GM23338 (cell line): ENCODE results near the gene HUS1. TPM values are rescaled to one million over a fixed set of nuclear protein-coding genes. Genes with fewer than 3 reads are reported as not detected.

Experiments
- ATAC-seq: fragments of 200-7000 bp; cut with Tn5 transposase; 3 replicates; pipeline ENCODE4 v1.9.1; 2020
- DNase-seq: peaks from one replicate; pipeline ENCODE4 v3.0.0-alpha.2; 2015; ENCODE audit warnings: low spot score
- H2AFZ ChIP-seq: fragments of 200-600 bp; sonication (generic); 2 replicates; pipeline ENCODE4 v1.8.0; 2016; ENCODE audit warnings: antibody characterized with exemption, mild to moderate bottlenecking, moderate library complexity
- H3F3A ChIP-seq: fragments of 200-600 bp; sonication (generic); replicated peaks from 2 replicates; pipeline ENCODE4 v1.8.0; 2017; ENCODE audit warnings: antibody characterized with exemption, mixed run types, low read depth
- H3K27ac ChIP-seq: fragments of 200-600 bp; sonication (generic); 2 replicates; pipeline ENCODE4 v1.6.1; 2016; ENCODE audit warnings: low read depth
- H3K27me3 ChIP-seq: fragments of 200-600 bp; sonication (generic); 2 replicates; pipeline ENCODE4 v1.8.0; 2016; ENCODE audit warnings: mild to moderate bottlenecking, mixed run types, moderate library complexity; ENCODE audit not compliant: insufficient read depth
- H3K36me3 ChIP-seq: fragments of 200-600 bp; sonication (generic); 2 replicates; pipeline ENCODE4 v1.8.0; 2016; ENCODE audit warnings: mild to moderate bottlenecking; ENCODE audit not compliant: insufficient read depth
- H3K4me1 ChIP-seq: fragments of 200-600 bp; sonication (generic); 2 replicates; pipeline ENCODE4 v1.8.0; 2016; ENCODE audit warnings: mild to moderate bottlenecking, moderate library complexity; ENCODE audit not compliant: insufficient read depth
- H3K4me2 ChIP-seq: fragments of 200-600 bp; sonication (generic); 2 replicates; pipeline ENCODE4 v1.7.1; 2017; ENCODE audit warnings: mixed run types
- H3K4me3 ChIP-seq: fragments of 200-600 bp; sonication (generic); 2 replicates; pipeline ENCODE4 v1.6.1; 2016; ENCODE audit warnings: mixed run types
- H3K79me2 ChIP-seq: fragments of 200-600 bp; sonication (generic); replicated peaks from 2 replicates; pipeline ENCODE4 v1.8.0; 2017; ENCODE audit warnings: mild to moderate bottlenecking; ENCODE audit not compliant: insufficient read depth
- H3K9me2 ChIP-seq: fragments of 200-600 bp; sonication (generic); 2 replicates; pipeline ENCODE4 v1.8.0; 2017; ENCODE audit not compliant: insufficient read depth
- H4K20me1 ChIP-seq: fragments of 200-600 bp; sonication (generic); replicated peaks from 2 replicates; pipeline ENCODE4 v1.8.0; 2017; ENCODE audit warnings: mild to moderate bottlenecking; ENCODE audit not compliant: insufficient read depth
- H3K27ac Mint-ChIP-seq: 2 replicates; pipeline ENCODE4 v1.8.0; 2020; ENCODE audit warnings: inconsistent platforms, mild to moderate bottlenecking, moderate library complexity, mixed read lengths
- H3K27me3 Mint-ChIP-seq: 3 replicates; pipeline ENCODE4 v1.8.0; 2022; ENCODE audit warnings: low read depth, mild to moderate bottlenecking, moderate library complexity, mixed read lengths, inconsistent platforms; ENCODE audit not compliant: insufficient read depth, poor library complexity
- H3K36me3 Mint-ChIP-seq: 3 replicates; pipeline ENCODE4 v1.8.0; 2021; ENCODE audit warnings: low read depth, mild to moderate bottlenecking, inconsistent platforms, moderate library complexity, mixed read lengths
- H3K4me1 Mint-ChIP-seq: 3 replicates; pipeline ENCODE4 v1.8.0; 2020; ENCODE audit warnings: mild to moderate bottlenecking, inconsistent platforms, mixed read lengths
- H3K4me3 Mint-ChIP-seq: 3 replicates; pipeline ENCODE4 v1.8.0; 2021; ENCODE audit warnings: moderate library complexity, mild to moderate bottlenecking, inconsistent platforms, mixed read lengths
- H3K9me3 Mint-ChIP-seq: 3 replicates; pipeline ENCODE4 v1.8.0; 2020; ENCODE audit warnings: moderate library complexity, mild to moderate bottlenecking, inconsistent platforms, mixed read lengths
- CREB1 ChIP-seq: fragments of 250-450 bp; sonication (Bioruptor Pico); IDR thresholded peaks from 2 replicates; pipeline ENCODE4 v1.5.0; 2020; ENCODE audit warnings: low read depth, mild to moderate bottlenecking, moderate library complexity
- EZH2 ChIP-seq: fragments of 200-600 bp; sonication (generic); IDR thresholded peaks from one replicate; pipeline ENCODE4 v1.8.0; 2017; ENCODE audit warnings: antibody characterized with exemption, mild to moderate bottlenecking, low read depth; ENCODE audit not compliant: unreplicated experiment
- EZH2phosphoT487 ChIP-seq: fragments of 200-600 bp; sonication (generic); IDR thresholded peaks from one replicate; pipeline ENCODE4 v1.8.1; 2018; ENCODE audit warnings: antibody characterized with exemption; ENCODE audit not compliant: unreplicated experiment
- JUNB ChIP-seq: IDR thresholded peaks from one replicate; pipeline ENCODE4 v1.6.1; 2016; ENCODE audit warnings: antibody characterized with exemption; ENCODE audit not compliant: unreplicated experiment
- NANOG ChIP-seq: IDR thresholded peaks from 2 replicates; pipeline ENCODE4 v1.6.1; 2016; ENCODE audit warnings: antibody characterized with exemption, borderline replicate concordance
- POLR2AphosphoS5 ChIP-seq: IDR thresholded peaks from 2 replicates; pipeline ENCODE4 v1.6.1; 2016; ENCODE audit warnings: antibody characterized with exemption, low read depth
- STAT1 ChIP-seq: IDR thresholded peaks from one replicate; pipeline ENCODE4 v1.6.1; 2016; ENCODE audit warnings: antibody characterized with exemption; ENCODE audit not compliant: unreplicated experiment
- ZNF114 ChIP-seq: fragments of 250-450 bp; sonication (Bioruptor Pico); IDR thresholded peaks from 2 replicates; pipeline ENCODE4 v1.5.0; 2020; ENCODE audit warnings: mild to moderate bottlenecking, moderate library complexity
- ZNF331 ChIP-seq: fragments of 250-450 bp; sonication (Bioruptor Pico); IDR thresholded peaks from 2 replicates; pipeline ENCODE4 v1.5.0; 2020; ENCODE audit warnings: low read depth, mild to moderate bottlenecking, moderate library complexity
- polyA plus RNA-seq: library from polyadenylated mRNA; unstranded; fragments of >200 nt; fragmentation: Nextera tagmentation; extraction: Ambion mirVana; gene quantifications from 2 replicates; pipeline ENCODE4 v1.2.1, GENCODE V29; 2016
- total RNA-seq: library from RNA; depleted of rRNA; stranded (reverse); fragments of >200 nt; shearing (Covaris generic); gene quantifications from 2 replicates; pipeline ENCODE4 v1.2.3, GENCODE V29; 2014
- TF ChIP-seq, protein P1 (sequence below): IDR thresholded peaks from 2 replicates; pipeline ENCODE4 v1.6.1; 2016; ENCODE audit warnings: antibody characterized with exemption
- TF ChIP-seq, protein P2 (sequence below), 2 experiments: fragments of 200-600 bp in 1 of 2; sonication (generic) in 1 of 2; conservative IDR thresholded peaks; 2 replicates each; pipeline versions ENCODE4 v1.5.1 to v1.6.1; 2016 to 2017; ENCODE audit warnings: antibody characterized with exemption in 2 of 2, low read depth in 2 of 2, mild to moderate bottlenecking in 2 of 2, moderate library complexity in 1 of 2
- TF ChIP-seq, protein P3 (sequence below): IDR thresholded peaks from one replicate; pipeline ENCODE4 v1.6.1; 2018; ENCODE audit warnings: antibody characterized with exemption; ENCODE audit not compliant: unreplicated experiment
- TF ChIP-seq, protein P4 (sequence below): fragments of 250-450 bp; sonication (Bioruptor Pico); IDR thresholded peaks from 2 replicates; pipeline ENCODE4 v1.5.0; 2020; ENCODE audit warnings: mild to moderate bottlenecking, moderate library complexity

The HUS1 gene
- total and polyA plus RNA-seq, 2 experiments from 2014 or later, result 14.9 to 29.7 TPM

DNA sequence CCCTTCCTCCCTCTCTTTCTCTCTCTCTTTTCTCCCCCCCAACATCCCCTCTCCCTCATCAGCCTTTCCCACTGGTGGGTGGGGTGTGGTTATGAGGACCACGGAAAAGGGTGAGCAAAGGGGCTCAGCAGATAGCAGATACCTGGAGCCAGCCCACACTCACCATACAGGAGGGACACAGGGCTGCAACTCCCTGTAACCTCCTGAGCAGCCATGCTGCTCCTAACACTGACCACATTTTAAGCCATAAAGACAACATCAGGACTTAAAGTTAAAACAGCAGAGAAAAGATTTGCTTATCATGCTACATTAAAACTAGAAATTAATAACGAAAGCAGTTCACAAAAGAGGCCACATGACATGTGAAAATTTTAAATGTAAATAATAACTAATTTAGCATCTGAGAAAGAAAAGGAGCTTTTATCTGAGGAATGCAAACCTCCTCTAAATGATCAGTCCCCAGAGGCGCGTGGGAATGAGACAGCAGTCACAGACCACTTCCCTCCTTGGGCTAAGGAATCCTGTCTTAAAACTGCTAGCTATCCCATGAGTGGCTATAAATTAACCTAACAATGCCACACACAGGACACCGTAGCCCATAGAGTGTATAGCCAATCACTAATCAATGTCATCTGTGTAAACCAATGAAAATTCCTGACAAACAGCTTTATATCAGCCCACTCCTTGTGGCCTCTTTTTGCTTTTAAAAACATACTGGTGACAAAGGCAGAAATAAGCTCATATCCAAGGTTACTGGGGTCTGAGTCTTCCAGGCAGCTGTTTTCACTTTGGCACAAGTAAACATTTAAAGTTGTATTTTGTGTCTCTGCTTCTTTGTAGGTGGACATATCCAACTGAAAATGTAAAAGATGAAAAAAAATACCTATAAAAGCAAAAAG, 64.4 kb downstream of the HUS1 start:
- Histone ChIP-seq H3K36me3 (no peaks in the 10 kb centered on the region), H3K4me1 (no peaks in the 10 kb centered on the region; the same call in none of the 2 replicates), H3K4me3 (no peak overlapping the region), H3K27me3 (no peaks in the 10 kb centered on the region), H3K27ac (no peak overlapping the region), H3K9me2 (no peaks in the 10 kb centered on the region), H4K20me1 (no peaks in the 10 kb centered on the region), H2AFZ (peak overlapping the region; percentile 24), H3F3A (no peaks in the 10 kb centered on the region), H3K79me2 (no peaks in the 10 kb centered on the region), H3K4me2 (no peak overlapping the region)
- TF ChIP-seq EZH2phosphoT487, result no peak
- TF ChIP-seq, protein P1, sequence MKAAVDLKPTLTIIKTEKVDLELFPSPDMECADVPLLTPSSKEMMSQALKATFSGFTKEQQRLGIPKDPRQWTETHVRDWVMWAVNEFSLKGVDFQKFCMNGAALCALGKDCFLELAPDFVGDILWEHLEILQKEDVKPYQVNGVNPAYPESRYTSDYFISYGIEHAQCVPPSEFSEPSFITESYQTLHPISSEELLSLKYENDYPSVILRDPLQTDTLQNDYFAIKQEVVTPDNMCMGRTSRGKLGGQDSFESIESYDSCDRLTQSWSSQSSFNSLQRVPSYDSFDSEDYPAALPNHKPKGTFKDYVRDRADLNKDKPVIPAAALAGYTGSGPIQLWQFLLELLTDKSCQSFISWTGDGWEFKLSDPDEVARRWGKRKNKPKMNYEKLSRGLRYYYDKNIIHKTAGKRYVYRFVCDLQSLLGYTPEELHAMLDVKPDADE, result no peak
- TF ChIP-seq POLR2AphosphoS5, result no peak
- TF ChIP-seq ZNF331 (CRISPR knock-in tag), result no peak
- no peak for TF ChIP-seq CREB1 (CRISPR knock-in tag)
- TF ChIP-seq, protein P2, sequence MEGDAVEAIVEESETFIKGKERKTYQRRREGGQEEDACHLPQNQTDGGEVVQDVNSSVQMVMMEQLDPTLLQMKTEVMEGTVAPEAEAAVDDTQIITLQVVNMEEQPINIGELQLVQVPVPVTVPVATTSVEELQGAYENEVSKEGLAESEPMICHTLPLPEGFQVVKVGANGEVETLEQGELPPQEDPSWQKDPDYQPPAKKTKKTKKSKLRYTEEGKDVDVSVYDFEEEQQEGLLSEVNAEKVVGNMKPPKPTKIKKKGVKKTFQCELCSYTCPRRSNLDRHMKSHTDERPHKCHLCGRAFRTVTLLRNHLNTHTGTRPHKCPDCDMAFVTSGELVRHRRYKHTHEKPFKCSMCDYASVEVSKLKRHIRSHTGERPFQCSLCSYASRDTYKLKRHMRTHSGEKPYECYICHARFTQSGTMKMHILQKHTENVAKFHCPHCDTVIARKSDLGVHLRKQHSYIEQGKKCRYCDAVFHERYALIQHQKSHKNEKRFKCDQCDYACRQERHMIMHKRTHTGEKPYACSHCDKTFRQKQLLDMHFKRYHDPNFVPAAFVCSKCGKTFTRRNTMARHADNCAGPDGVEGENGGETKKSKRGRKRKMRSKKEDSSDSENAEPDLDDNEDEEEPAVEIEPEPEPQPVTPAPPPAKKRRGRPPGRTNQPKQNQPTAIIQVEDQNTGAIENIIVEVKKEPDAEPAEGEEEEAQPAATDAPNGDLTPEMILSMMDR (conservative IDR thresholded peaks at IDR 0.05; ENCODE audit: low read depth in 2 of 2), result no peak
- no peak for TF ChIP-seq STAT1
- no peak for TF ChIP-seq JUNB
- TF ChIP-seq, protein P3, sequence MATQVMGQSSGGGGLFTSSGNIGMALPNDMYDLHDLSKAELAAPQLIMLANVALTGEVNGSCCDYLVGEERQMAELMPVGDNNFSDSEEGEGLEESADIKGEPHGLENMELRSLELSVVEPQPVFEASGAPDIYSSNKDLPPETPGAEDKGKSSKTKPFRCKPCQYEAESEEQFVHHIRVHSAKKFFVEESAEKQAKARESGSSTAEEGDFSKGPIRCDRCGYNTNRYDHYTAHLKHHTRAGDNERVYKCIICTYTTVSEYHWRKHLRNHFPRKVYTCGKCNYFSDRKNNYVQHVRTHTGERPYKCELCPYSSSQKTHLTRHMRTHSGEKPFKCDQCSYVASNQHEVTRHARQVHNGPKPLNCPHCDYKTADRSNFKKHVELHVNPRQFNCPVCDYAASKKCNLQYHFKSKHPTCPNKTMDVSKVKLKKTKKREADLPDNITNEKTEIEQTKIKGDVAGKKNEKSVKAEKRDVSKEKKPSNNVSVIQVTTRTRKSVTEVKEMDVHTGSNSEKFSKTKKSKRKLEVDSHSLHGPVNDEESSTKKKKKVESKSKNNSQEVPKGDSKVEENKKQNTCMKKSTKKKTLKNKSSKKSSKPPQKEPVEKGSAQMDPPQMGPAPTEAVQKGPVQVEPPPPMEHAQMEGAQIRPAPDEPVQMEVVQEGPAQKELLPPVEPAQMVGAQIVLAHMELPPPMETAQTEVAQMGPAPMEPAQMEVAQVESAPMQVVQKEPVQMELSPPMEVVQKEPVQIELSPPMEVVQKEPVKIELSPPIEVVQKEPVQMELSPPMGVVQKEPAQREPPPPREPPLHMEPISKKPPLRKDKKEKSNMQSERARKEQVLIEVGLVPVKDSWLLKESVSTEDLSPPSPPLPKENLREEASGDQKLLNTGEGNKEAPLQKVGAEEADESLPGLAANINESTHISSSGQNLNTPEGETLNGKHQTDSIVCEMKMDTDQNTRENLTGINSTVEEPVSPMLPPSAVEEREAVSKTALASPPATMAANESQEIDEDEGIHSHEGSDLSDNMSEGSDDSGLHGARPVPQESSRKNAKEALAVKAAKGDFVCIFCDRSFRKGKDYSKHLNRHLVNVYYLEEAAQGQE, result no peak
- TF ChIP-seq ZNF114, result no peak
- no peak for TF ChIP-seq EZH2
- no peak for TF ChIP-seq NANOG
- TF ChIP-seq, protein P4, sequence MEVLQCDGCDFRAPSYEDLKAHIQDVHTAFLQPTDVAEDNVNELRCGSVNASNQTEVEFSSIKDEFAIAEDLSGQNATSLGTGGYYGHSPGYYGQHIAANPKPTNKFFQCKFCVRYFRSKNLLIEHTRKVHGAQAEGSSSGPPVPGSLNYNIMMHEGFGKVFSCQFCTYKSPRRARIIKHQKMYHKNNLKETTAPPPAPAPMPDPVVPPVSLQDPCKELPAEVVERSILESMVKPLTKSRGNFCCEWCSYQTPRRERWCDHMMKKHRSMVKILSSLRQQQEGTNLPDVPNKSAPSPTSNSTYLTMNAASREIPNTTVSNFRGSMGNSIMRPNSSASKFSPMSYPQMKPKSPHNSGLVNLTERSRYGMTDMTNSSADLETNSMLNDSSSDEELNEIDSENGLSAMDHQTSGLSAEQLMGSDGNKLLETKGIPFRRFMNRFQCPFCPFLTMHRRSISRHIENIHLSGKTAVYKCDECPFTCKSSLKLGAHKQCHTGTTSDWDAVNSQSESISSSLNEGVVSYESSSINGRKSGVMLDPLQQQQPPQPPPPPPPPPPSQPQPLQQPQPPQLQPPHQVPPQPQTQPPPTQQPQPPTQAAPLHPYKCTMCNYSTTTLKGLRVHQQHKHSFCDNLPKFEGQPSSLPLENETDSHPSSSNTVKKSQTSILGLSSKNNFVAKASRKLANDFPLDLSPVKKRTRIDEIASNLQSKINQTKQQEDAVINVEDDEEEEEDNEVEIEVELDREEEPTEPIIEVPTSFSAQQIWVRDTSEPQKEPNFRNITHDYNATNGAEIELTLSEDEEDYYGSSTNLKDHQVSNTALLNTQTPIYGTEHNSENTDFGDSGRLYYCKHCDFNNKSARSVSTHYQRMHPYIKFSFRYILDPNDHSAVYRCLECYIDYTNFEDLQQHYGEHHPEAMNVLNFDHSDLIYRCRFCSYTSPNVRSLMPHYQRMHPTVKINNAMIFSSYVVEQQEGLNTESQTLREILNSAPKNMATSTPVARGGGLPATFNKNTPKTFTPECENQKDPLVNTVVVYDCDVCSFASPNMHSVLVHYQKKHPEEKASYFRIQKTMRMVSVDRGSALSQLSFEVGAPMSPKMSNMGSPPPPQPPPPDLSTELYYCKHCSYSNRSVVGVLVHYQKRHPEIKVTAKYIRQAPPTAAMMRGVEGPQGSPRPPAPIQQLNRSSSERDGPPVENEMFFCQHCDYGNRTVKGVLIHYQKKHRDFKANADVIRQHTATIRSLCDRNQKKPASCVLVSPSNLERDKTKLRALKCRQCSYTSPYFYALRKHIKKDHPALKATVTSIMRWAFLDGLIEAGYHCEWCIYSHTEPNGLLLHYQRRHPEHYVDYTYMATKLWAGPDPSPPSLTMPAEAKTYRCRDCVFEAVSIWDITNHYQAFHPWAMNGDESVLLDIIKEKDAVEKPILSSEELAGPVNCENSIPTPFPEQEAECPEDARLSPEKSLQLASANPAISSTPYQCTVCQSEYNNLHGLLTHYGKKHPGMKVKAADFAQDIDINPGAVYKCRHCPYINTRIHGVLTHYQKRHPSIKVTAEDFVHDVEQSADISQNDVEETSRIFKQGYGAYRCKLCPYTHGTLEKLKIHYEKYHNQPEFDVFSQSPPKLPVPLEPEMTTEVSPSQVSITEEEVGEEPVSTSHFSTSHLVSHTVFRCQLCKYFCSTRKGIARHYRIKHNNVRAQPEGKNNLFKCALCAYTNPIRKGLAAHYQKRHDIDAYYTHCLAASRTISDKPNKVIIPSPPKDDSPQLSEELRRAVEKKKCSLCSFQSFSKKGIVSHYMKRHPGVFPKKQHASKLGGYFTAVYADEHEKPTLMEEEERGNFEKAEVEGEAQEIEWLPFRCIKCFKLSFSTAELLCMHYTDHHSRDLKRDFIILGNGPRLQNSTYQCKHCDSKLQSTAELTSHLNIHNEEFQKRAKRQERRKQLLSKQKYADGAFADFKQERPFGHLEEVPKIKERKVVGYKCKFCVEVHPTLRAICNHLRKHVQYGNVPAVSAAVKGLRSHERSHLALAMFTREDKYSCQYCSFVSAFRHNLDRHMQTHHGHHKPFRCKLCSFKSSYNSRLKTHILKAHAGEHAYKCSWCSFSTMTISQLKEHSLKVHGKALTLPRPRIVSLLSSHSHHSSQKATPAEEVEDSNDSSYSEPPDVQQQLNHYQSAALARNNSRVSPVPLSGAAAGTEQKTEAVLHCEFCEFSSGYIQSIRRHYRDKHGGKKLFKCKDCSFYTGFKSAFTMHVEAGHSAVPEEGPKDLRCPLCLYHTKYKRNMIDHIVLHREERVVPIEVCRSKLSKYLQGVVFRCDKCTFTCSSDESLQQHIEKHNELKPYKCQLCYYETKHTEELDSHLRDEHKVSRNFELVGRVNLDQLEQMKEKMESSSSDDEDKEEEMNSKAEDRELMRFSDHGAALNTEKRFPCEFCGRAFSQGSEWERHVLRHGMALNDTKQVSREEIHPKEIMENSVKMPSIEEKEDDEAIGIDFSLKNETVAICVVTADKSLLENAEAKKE (CRISPR knock-in tag), result no peak
- Mint-ChIP-seq H3K27me3 (no peaks in the 10 kb centered on the region), H3K9me3 (no peaks in the 10 kb centered on the region; the same call in 2 of the 3 replicates), H3K4me3 (no peak overlapping the region), H3K27ac (peak overlapping the region; percentile 37), H3K4me1 (peaks cover 16% of the 10 kb centered on the region; the same call in 2 of the 3 replicates), H3K36me3 (no peaks in the 10 kb centered on the region)
- DNase-seq (peak; percentile 40), ATAC-seq (peak; percentile 84)
